Measurements from ENCODE around the gene NCCRP1.

Gene NCCRP1

DNA sequence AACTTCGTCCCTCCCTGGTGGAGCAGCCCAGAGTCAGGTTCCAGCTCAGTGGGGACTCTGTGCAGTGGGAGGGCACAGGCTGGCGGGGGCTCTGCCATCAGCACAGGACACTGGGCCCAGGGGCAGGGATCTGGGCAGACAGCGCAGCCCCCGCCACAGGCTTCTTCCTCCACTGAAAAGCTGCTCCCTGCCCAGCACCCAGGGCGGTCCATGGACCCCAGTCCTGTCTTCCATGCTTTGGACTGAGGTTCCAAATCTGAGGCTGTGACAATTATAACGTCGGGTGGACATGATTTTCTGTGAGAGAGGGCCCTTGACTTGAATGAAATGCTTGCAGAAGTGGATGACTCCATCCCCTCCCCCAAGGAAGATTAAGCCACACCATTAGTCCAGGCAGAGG, 21.2 kb upstream of the NCCRP1 start:
- Histone ChIP-seq H2AFZ (ENCODE audit: low read length) (no peak overlapping the region), H3F3A (ENCODE audit: low read depth) (no peaks in the 10 kb centered on the region), H3K9ac (ENCODE audit: low read depth, low read length, poor library complexity, severe bottlenecking) (no peak overlapping the region), H4K20me1 (ENCODE audit: insufficient read depth, low read length, poor library complexity, severe bottlenecking) (no peaks in the 10 kb centered on the region), H3K4me1 (ENCODE audit: insufficient read depth, low read length, poor library complexity, severe bottlenecking) (no peaks in the 10 kb centered on the region), H3K4me3 (ENCODE audit: low read length, poor library complexity, severe bottlenecking) (no peak overlapping the region), H3K9me2 (replicated peaks; ENCODE audit: low read depth, low read length) (no peaks in the 10 kb centered on the region), H3K9me3 (ENCODE audit: insufficient read depth, low read depth, low read length) (no peaks in the 10 kb centered on the region), H3K4me2 (ENCODE audit: low read depth, low read length, poor library complexity, severe bottlenecking) (no peak overlapping the region), H3K36me3 (ENCODE audit: insufficient read depth, low read length) (peaks cover 65% of the 10 kb centered on the region; the same call in 1 of the 2 replicates), H3K27me3 (ENCODE audit: insufficient read depth, low read length, poor library complexity, severe bottlenecking) (no peaks in the 10 kb centered on the region), H3K79me2 (ENCODE audit: insufficient read depth, low read length) (no peaks in the 10 kb centered on the region)
- TF ChIP-seq EZH2phosphoT487 (IDR thresholded peaks at IDR 0.05; ENCODE audit: borderline replicate concordance), result no peak
- TF ChIP-seq, protein P1, sequence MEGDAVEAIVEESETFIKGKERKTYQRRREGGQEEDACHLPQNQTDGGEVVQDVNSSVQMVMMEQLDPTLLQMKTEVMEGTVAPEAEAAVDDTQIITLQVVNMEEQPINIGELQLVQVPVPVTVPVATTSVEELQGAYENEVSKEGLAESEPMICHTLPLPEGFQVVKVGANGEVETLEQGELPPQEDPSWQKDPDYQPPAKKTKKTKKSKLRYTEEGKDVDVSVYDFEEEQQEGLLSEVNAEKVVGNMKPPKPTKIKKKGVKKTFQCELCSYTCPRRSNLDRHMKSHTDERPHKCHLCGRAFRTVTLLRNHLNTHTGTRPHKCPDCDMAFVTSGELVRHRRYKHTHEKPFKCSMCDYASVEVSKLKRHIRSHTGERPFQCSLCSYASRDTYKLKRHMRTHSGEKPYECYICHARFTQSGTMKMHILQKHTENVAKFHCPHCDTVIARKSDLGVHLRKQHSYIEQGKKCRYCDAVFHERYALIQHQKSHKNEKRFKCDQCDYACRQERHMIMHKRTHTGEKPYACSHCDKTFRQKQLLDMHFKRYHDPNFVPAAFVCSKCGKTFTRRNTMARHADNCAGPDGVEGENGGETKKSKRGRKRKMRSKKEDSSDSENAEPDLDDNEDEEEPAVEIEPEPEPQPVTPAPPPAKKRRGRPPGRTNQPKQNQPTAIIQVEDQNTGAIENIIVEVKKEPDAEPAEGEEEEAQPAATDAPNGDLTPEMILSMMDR (conservative IDR thresholded peaks at IDR 0.05; ENCODE audit: low read length), result no peak

DNA sequence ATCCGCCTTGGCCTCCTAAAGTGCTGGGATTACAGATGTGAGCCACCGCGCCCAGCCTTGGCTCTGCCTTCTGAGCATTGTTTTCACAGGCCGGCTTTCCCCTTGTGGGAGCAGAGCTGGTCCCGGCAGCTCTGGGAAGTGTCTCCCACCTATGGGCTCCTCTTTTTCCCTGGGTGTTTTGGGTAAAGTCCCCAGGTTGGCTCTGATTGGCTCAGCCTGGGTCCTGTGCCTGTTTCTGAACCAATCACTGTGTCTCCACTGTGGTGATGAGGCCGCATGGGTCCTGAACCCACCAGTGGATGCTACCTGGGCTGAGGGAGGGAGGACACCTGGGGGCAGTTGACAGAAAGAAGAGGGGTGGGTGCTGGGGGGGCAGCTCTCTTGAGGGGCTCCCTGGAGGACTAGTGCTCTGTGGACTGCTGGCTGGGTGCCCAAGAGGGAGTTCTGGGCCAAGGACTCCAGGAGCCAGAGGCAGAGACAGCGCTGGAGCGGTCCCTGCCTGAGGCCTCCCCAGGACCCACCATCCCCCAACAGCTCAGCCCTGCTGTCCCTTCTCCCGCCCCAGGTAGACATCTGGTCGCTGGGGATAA, 19.6 kb upstream of the NCCRP1 start:
- Histone ChIP-seq H3K4me1 (ENCODE audit: insufficient read depth, low read length, poor library complexity, severe bottlenecking) (no peaks in the 10 kb centered on the region), H3K9me3 (ENCODE audit: insufficient read depth, low read depth, low read length) (no peaks in the 10 kb centered on the region), H3K36me3 (ENCODE audit: insufficient read depth, low read length) (peaks cover 56% of the 10 kb centered on the region; the same call in 1 of the 2 replicates), H3K4me3 (ENCODE audit: low read length, poor library complexity, severe bottlenecking) (no peak overlapping the region), H3K4me2 (ENCODE audit: low read depth, low read length, poor library complexity, severe bottlenecking) (no peak overlapping the region), H3K27me3 (ENCODE audit: insufficient read depth, low read length, poor library complexity, severe bottlenecking) (no peaks in the 10 kb centered on the region), H4K20me1 (ENCODE audit: insufficient read depth, low read length, poor library complexity, severe bottlenecking) (no peaks in the 10 kb centered on the region), H2AFZ (ENCODE audit: low read length) (no peak overlapping the region), H3K9ac (ENCODE audit: low read depth, low read length, poor library complexity, severe bottlenecking) (no peak overlapping the region), H3K79me2 (ENCODE audit: insufficient read depth, low read length) (no peaks in the 10 kb centered on the region), H3K9me2 (replicated peaks; ENCODE audit: low read depth, low read length) (no peaks in the 10 kb centered on the region), H3F3A (ENCODE audit: low read depth) (no peaks in the 10 kb centered on the region)
- TF ChIP-seq EZH2phosphoT487 (IDR thresholded peaks at IDR 0.05; ENCODE audit: borderline replicate concordance), result no peak

DNA sequence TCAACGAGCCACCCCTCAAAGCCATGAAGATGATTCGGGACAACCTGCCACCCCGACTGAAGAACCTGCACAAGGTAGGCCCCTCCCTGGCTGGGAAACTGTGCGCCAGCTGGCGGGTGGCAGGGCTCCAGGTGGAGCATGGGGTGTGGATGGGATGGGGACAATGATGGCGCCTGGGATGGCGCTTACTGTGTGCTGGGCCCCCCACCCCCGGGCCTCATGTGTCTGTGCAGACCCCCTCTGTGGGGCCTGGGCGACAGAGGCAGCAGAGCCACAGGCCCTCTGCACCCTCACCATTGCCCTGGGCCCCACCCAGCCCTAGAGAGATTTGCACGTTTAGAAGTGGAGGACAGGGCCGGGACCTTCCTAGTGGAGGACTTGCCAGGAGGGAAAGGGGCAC, 19.0 kb upstream of the NCCRP1 start:
- Histone ChIP-seq H3F3A (ENCODE audit: low read depth) (no peaks in the 10 kb centered on the region), H3K4me2 (ENCODE audit: low read depth, low read length, poor library complexity, severe bottlenecking) (no peak overlapping the region), H3K9me2 (replicated peaks; ENCODE audit: low read depth, low read length) (no peaks in the 10 kb centered on the region), H3K79me2 (ENCODE audit: insufficient read depth, low read length) (no peaks in the 10 kb centered on the region), H3K27me3 (ENCODE audit: insufficient read depth, low read length, poor library complexity, severe bottlenecking) (no peaks in the 10 kb centered on the region), H4K20me1 (ENCODE audit: insufficient read depth, low read length, poor library complexity, severe bottlenecking) (no peaks in the 10 kb centered on the region), H3K4me1 (ENCODE audit: insufficient read depth, low read length, poor library complexity, severe bottlenecking) (no peaks in the 10 kb centered on the region), H3K4me3 (ENCODE audit: low read length, poor library complexity, severe bottlenecking) (no peak overlapping the region), H3K9me3 (ENCODE audit: insufficient read depth, low read depth, low read length) (no peaks in the 10 kb centered on the region), H3K36me3 (ENCODE audit: insufficient read depth, low read length) (peaks cover 51% of the 10 kb centered on the region; the same call in 1 of the 2 replicates), H2AFZ (ENCODE audit: low read length) (no peak overlapping the region), H3K9ac (ENCODE audit: low read depth, low read length, poor library complexity, severe bottlenecking) (no peak overlapping the region)
- TF ChIP-seq, protein P1 (conservative IDR thresholded peaks at IDR 0.05; ENCODE audit: low read length), result no peak
- no peak for TF ChIP-seq EZH2phosphoT487 (IDR thresholded peaks at IDR 0.05; ENCODE audit: borderline replicate concordance)

Measured in Loucy (cell line).